Measurements from ENCODE around the gene TEX13B.
"Not testable (repeated sequence)": the region's sequence is repeated elsewhere in the genome, so short reads cannot be mapped to it uniquely, and the experiment has no call there.

The TEX13B gene, protein sequence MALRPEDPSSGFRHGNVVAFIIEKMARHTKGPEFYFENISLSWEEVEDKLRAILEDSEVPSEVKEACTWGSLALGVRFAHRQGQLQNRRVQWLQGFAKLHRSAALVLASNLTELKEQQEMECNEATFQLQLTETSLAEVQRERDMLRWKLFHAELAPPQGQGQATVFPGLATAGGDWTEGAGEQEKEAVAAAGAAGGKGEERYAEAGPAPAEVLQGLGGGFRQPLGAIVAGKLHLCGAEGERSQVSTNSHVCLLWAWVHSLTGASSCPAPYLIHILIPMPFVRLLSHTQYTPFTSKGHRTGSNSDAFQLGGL

DNA sequence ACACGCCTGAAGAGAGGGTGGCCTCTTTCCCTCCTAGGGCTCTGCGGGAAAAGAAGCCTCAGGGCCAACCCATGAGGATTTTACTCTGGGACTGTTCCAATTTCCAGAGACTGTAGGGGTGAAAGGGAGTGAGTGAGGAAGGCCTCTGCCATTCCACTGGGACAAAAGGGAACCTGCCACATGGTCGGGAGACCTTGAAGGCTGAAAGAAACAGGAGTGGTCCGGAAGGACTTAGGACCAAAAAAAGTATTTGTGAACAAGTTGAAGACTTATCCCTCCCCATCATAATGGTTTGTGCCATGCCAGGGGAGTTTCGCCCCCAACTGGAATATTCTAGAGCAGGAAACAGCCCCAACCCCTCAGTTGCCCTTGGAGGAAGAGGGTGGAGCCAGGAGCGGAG lies at the start of gene TEX13B:
Gene TEX13B (minus strand): TSS at position 15 of the 400 bp plus-strand sequence. CDS start 243 bp downstream, outside the sequence.
- DNase-seq (ENCODE audit: low spot score): no peak

DNA sequence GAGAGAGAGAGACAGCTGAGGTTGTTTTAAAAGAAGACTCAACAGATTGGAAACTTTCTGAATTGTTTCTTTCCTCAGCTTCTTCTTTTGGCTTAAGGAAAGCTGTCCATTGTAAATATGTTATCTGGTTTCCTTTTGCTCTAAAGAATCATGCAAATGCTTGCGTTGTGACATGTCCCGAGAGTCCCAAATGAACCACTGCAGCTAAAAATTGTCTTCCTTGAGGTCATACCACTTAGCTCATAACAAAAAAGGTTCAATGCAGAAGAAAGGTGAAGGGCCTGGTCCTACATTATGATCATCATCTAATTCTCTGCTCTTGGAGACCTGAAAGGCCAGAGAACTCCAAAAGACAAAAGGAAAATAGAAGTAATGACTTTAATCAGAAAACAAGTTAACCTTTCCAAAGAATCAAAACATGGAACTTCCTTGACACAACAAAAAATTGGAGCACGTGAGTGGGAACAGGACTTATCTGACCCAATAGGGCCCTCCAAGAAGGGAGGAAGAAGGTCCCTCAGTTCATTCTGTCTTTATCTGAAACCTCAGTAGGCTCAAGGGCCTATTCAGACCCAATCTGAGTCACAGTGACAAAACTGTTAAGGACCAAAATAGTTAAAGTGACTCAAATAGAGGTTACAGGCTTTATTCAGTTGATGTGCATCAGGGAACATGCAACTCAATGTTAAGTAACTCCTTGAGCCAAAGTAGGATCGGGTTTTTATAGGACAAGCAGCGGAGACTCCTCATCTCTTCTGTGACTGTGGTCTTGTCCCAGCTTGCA lies 48.0 kb upstream of the TEX13B start:
- DNase-seq (ENCODE audit: low spot score): no peak

- no peak for DNase-seq (ENCODE audit: low spot score)
These were observed 46.7 kb upstream of the TEX13B start for GRCh38 chrX:108028854-108029253.

- no peak for DNase-seq (ENCODE audit: low spot score)
These were observed 43.9 kb upstream of the TEX13B start for GRCh38 chrX:108025954-108026600.

- no peak for DNase-seq (ENCODE audit: low spot score)
These were observed 43.2 kb upstream of the TEX13B start for GRCh38 chrX:108025376-108025775.

DNA sequence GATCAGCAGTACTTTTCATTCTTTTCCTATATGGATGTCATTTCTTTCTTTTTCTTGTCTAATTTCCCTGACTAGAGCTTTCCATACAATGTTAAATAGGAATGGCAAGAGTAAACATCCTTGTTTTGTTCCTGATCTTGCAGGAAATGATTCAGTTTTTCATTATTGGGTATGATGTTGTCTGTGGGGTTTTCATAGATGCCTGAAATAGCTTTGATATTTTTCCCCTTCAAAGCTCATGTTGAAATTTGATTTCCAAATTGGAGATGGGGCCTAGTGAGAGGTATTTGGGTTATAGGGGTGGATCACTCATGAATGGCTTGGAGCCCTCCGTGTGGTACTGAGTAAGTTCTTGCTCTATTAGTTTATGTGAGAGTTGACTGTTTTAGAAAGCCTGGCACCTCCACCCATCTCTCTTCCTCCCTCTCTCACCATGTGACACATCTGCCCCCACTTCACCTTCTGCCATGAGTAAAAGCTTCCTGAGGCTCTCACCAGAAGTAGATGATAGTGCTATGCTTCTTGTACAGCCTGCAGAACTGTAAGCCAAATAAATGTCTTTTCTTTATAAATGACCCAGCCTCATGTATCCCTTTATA lies 40.4 kb upstream of the TEX13B start:
- no peak for DNase-seq (ENCODE audit: low spot score)

- peak; percentile 9 for DNase-seq (ENCODE audit: low spot score)
These were observed 38.5 kb upstream of the TEX13B start for GRCh38 chrX:108020631-108021030.

DNA sequence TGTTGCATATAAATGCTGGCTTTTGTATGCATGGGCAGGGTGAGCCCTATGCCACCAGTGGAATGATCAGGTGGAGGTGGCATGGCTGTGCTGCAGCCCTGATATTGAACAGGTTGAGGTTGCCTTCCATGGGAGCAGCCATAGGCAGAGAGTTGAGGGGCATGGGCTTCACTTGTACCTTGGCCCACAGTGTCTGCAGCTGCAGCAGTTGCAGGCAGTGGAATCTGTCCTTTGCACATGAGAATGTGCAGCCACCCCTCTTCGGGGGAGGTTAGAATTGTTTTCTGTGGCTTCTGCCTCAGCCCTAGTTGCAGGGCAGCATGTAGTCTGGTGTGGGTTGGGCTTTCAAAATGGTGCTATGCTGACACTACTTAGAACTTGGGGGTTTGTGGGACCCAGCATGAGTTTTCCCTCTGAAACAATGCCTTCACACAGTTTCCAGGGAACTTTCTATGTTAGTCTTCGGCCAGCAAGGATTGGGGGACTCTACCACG lies 37.3 kb upstream of the TEX13B start:
- no peak for DNase-seq (ENCODE audit: low spot score)

GRCh38 chrX:108018656-108019381 lies 36.6 kb upstream of the TEX13B start:
- DNase-seq (ENCODE audit: low spot score): no peak

GRCh38 chrX:108001218-108001814 lies 19.1 kb upstream of the TEX13B start:
- peak; percentile 12 for DNase-seq (ENCODE audit: low spot score)

GRCh38 chrX:108000751-108001150 lies 18.6 kb upstream of the TEX13B start:
- DNase-seq (ENCODE audit: low spot score): no peak

DNA sequence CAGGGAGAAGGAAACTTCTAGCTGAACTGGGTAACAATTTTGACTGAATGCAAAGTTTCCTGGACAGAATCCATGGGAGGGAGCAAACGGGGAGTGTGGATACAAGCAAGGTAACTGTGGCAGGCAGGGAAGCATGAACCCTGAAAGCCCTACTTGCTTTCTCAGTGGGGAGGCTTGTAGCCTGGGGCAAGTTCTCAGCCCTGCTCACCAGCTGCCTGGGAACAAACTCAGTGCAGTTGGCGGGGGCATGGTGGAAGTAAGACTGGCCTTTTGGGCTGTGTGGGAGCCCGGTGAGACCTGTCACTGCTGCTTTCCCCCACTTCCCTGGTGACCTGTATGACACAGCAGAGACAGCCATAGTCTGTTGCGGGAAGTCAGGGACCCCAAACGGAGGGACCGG lies 14.0 kb upstream of the TEX13B start:
- no peak for DNase-seq (ENCODE audit: low spot score)

- no peak for DNase-seq (ENCODE audit: low spot score)
These were observed 2.9 kb upstream of the TEX13B start for GRCh38 chrX:107985033-107985432.

DNA sequence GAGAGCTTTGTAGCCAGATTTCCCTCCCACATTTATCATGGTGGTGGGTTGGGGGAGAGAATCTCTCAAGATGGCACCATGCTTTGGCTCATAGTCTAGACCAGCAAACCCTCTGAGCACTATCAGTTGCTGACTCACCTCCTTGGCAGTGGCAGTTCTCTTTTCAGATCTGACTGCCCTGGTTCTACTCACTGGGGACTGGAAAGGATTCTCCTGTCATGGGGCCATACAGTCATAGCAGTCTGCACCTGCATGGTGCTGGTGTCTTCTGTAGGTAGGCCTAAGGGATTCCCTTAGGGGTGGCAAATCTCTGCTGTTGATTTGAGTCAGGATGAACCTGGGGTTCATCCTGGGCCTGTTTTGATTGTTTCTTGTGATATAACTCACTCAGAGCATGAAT lies 2.6 kb downstream of the TEX13B start:
- DNase-seq (ENCODE audit: low spot score): no peak

- peak; percentile 28 for DNase-seq (ENCODE audit: low spot score)
These were observed 3.4 kb downstream of the TEX13B start for GRCh38 chrX:107978707-107979307.

DNA sequence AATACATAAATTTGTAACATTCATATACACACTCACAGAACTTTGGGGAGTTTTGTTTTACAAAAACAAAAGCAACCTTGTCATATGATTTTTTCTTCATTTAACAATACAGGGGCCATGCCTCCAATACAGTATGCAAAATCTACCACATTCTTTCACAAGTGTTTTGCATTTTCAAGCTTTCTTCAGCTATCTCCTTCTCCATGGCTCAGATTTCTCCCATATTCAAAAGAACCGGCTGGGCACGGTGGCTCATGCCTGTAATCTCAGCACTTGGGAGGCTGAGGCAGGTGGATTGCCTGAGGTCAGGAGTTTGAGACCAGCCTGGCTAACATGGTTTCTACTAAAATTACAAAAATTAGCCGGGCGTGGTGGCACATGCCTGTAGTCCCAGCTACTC lies 4.1 kb downstream of the TEX13B start:
- no peak for DNase-seq (ENCODE audit: low spot score)

DNA sequence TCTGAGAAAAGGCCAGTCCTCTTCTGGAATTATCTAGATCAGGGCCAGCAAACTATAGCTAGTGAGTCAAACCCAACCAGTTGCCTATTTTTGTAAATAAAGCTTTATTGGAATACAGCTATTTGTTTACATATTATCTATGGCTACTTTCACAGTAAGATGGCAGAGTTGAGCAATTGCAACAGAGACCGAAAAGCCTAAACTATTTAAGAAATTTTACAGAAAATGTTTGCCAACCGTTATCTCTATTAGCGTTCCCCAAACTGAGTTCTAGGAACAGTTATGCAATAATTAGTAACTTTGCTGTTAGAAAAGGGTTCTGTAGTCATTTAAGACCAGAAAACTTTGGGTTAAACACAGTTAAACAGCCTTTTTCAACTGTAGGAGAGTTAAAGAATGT lies 10.5 kb downstream of the TEX13B start:
- DNase-seq (ENCODE audit: low spot score): no peak

DNA sequence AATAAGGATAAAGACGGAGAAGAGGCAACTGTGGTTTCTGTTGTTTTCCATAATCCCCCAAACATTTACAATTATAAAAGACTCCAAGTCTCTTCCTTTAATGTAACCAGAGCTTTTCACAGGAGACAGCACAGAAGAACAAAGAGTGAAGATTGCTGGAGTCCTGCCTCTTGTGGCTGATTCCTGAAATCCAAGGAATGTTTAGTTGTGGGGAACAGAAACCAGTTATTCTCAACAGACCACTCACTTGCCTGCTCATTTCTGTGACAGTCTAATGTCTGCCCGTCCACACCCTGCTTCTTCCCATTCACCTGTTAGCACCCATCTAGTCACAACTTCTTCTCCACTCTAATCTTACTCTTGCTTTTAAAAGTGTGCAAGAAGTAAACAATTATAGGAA lies 12.1 kb downstream of the TEX13B start:
- no peak for DNase-seq (ENCODE audit: low spot score)

DNA sequence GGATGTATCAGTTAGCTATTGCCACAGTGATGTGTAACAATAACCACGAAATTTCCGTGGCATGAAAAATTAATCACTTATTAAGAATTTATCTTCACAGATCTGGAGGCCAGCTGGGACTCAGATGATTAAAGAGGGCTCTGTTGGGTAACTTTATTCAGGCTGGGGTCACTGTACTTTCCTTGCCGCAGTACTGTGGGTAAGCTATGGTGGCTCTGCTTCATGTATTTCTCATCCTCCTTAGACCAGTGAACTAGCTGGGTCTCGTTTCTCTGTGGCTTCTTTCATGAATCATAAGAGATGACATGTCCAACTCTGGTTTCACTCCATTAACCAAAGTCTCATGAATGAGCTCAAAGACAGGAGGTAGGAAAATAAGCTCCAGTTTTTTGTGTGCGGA lies 13.5 kb downstream of the TEX13B start:
- no peak for DNase-seq (ENCODE audit: low spot score)

DNA sequence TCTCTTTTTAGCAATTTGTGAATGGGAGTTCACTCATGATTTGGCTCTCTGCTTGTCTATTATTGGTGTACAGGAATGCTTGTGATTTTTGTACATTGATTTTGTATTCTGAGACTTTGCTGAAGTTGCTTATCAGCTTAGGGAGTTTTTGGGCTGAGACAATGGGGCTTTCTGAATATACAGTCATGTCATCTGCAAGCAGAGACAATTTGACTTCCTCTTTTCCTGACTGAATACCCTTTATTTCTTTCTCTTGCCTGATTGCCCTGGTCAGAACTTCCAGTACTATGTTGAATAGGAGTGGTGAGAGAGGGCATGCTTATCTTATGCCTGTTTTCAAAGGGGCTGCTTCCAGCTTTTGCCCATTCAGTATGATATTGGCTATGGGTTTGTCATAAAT lies 26.8 kb downstream of the TEX13B start:
- not testable (repeated sequence) for DNase-seq (ENCODE audit: low spot score)

GRCh38 chrX:107940095-107940494 lies 42.1 kb downstream of the TEX13B start:
- DNase-seq (ENCODE audit: low spot score): no peak

Data from GM03348 (cell line).